GM18498 (cell line): ENCODE data around the gene ATG16L2.

Experiments
- ATAC-seq: cut with Tn5 transposase; IDR thresholded peaks from one replicate; pipeline ENCODE4 v1.9.1; 2021; ENCODE audit warnings: mild to moderate bottlenecking, moderate library complexity; ENCODE audit not compliant: unreplicated experiment

The ATG16L2 gene, protein sequence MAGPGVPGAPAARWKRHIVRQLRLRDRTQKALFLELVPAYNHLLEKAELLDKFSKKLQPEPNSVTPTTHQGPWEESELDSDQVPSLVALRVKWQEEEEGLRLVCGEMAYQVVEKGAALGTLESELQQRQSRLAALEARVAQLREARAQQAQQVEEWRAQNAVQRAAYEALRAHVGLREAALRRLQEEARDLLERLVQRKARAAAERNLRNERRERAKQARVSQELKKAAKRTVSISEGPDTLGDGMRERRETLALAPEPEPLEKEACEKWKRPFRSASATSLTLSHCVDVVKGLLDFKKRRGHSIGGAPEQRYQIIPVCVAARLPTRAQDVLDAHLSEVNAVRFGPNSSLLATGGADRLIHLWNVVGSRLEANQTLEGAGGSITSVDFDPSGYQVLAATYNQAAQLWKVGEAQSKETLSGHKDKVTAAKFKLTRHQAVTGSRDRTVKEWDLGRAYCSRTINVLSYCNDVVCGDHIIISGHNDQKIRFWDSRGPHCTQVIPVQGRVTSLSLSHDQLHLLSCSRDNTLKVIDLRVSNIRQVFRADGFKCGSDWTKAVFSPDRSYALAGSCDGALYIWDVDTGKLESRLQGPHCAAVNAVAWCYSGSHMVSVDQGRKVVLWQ

GRCh38 chr11:72814286-72815109, at the start of gene ATG16L2:
Gene ATG16L2 (plus strand): TSS chr11:72814411. CDS start chr11:72814446, 35 bp downstream.
- peak; percentile 71 for ATAC-seq

DNA sequence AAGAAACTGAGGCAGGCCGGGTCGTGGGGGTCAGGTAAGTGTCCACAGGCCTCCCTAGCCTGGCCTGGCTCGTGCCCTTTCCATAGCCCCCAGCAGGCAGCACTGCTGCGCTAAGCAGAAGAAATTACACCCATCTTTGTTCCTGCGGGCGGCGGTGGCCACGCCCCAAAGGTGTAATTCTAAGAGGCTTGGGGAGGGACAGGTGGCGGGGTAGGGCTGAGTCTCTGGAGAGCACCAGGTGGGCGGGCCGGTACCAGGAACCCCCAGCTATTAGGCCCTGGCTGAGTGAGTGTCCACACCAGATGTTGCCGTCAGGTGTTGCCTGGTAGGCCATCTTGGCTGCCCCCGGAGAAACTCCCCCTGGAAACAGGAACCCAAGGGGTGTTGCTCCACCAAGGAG, 49.7 kb upstream of the ATG16L2 start:
- ATAC-seq = no peak

GRCh38 chr11:72766152-72766902, 47.9 kb upstream of the ATG16L2 start:
- no peak for ATAC-seq

- no peak for ATAC-seq
Observed at GRCh38 chr11:72767203-72768062, 46.8 kb upstream of the ATG16L2 start.

DNA sequence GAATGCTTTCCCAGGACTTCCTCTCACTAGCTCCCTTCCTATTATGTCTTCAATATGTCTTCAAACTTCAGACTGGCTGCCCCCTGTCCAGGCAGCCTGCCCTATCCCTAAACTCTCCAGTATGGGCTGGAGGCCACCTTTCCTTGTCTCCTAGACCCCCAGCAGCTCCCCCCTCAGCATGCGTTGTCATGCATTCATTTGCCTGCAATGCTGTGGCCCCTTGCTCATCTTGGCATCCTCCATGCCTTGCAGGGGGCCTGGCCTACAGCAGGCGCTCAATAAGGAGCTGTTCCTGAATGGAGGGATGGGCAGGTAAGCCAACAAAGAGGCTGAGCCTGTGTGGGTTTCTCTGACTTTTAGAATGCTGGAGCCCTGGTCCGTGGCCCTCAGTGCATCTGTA, 45.6 kb upstream of the ATG16L2 start:
- ATAC-seq = no peak

GRCh38 chr11:72769680-72770079, 44.5 kb upstream of the ATG16L2 start:
- ATAC-seq = no peak

- ATAC-seq = no peak
Observed at GRCh38 chr11:72770799-72771198, 43.4 kb upstream of the ATG16L2 start.

DNA sequence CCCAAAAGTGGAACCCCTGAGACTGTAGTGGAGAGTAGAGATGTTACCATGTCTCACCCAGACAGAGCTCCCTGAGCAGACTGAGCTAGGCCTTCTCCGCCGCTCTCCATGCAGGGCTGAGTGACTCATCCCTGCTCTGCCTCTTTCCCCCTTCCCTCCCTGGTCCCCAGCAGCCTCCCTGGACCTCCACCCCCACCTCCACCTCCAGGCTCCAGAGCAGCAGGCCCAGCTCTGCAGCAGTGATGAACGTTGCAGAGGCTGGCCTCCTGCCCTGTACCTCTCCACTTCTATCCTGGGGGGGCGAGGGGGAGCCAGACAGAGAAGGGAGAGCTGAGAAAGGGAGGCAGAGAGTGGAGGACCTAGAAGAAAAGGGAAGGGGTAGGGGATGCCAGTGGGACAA, 42.7 kb upstream of the ATG16L2 start:
- ATAC-seq = no peak

DNA sequence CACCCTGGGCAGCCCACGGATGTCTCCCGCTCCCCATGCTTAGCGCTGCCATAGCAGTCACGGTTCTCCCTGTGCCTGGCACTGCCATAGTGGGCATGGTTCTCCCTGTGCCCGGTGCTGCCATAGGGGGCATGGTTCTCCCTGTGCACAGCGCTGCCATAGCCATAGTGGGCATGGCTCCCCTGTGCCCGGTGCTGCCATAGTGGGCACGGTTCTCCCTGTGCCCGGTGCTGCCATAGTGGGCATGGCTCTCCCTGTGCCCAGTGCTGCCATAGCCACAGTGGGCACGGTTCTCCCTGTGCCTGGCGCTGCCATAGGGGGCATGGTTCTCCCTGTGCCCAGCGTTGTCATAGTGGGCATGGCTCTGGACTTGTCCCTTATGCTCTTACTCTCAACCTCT, 42.2 kb upstream of the ATG16L2 start:
- ATAC-seq = no peak

GRCh38 chr11:72773291-72773690, 40.9 kb upstream of the ATG16L2 start:
- ATAC-seq = no peak

DNA sequence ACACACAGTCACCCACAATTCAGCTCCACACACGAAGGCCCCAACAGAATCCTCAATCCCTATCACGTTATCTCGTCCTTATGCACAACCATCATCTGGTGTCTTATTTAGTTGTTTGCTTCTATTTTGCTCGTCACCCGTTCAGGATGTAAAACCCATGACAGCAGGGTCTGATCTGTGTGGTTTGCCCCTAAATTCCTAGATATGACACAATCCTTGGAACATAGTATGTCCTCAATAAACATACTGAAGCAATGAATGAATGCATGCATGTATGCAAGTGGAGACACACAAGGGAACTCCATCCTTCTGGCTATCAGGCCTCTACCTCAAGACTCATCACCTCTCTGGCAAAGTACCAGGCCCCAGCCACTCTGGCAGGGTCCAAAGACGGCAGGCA, 40.5 kb upstream of the ATG16L2 start:
- ATAC-seq = no peak

GRCh38 chr11:72774499-72774898, 39.7 kb upstream of the ATG16L2 start:
- ATAC-seq = no peak

- no peak for ATAC-seq
Observed at GRCh38 chr11:72775288-72776110, 38.7 kb upstream of the ATG16L2 start.

DNA sequence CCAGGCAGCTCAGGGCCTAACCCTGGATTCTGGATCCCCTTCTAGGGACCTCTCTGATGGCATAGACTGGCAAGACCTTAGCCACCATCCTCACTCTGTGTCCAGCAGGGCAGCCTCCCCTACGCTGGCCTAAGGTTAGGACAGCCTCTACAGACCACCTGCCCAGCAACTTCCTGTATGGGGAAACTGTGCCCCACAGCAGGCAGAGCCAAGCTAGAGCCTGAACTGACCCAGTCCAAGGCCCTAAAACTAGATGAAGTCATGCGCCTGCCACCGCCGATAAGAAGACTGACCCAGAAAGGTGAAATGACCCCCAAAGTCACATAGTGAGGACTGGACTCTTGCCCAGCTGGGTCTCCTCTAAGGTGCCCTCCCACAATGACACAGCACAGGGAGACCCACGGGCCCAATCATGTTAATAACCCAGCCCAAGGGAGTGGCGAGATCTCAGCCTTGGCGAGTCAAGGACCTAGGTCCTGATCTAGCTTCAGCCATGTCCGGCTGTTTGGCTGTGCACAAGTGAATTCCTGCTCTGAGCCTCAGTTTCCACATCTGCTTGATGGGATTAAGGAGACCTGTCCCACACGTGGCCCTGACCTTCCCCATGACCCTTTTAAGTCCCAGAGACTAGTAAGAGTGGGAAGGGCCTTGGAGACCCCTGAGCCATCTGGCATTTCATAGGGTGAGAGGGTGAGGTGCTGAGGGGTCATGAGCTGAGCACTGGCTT, 37.9 kb upstream of the ATG16L2 start:
- no peak for ATAC-seq

GRCh38 chr11:72776844-72777754, 37.1 kb upstream of the ATG16L2 start:
- no peak for ATAC-seq

GRCh38 chr11:72777755-72778278, 36.4 kb upstream of the ATG16L2 start:
- ATAC-seq = no peak
